ENCODE data around the gene USP46.

The USP46 gene

DNA sequence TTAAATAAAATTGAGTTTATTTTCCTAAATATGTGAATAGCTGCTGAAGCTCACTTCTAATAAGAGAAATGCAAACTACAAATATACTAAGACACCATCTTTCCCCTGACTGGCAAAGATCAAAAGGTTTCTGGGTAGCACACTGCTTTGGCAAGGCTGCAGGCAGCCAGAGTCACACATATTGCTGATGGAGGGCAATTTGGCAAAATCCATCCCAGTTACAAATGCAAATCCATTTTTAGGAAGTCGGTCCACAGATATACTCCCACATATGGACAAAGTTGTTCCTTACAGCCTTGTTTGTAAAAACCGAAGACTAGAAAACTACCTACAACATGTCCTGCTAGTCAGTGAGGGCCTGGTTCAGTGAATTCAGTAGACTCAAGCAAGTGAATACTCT, 12.4 kb downstream of the USP46 start:
- H4K20me1 ChIP-seq, result peaks cover 0 to 63% (median 12%) of the 10 kb centered on the region in 11 experiments; a peak in 9 of 22 replicates
- no peak overlapping the region for H3K9ac ChIP-seq
- H3K36me3 ChIP-seq, result peaks cover 0 to 23% (median 11%) of the 10 kb centered on the region in 11 experiments; a peak in 14 of 22 replicates
- peaks cover 0 to 19% (median 14%) of the 10 kb centered on the region in 11 experiments; a peak in 11 of 22 replicates for H3K9me3 ChIP-seq (replicated peaks in 1 of 11)
- H3K4me1 ChIP-seq, result peaks cover 0 to 33% (median 0%) of the 10 kb centered on the region in 10 experiments; a peak in 6 of 20 replicates
- H3K27ac ChIP-seq, result no peak overlapping the region
- no peak overlapping the region for H3K4me3 ChIP-seq
- H3K4me2 ChIP-seq, result no peak overlapping the region
- TF ChIP-seq Cebpa-rat (IDR thresholded peaks at IDR 0.05), result no peak
- H3K27me3 ChIP-seq, result no peaks in the 10 kb centered on the region

DNA sequence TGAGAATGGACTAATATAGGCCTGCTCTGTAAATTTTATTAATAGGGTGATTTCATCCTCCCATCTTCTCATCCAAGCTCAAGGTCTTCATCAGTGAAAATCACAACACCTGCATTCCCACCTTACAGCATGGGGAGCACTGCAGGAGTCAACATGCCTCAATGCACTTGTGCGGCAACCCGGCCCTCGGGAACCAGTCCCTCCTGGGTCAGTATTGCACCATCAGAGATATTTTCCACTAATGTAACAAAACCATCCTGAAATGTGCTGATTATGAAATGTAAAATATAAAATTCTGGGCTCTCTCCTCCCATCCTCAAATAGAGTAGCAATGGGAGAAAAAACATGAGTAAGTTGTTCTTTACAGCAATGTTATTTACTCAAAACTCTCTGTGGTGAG, 13.0 kb downstream of the USP46 start:
- Histone ChIP-seq H4K20me1 (peaks cover 0 to 64% (median 12%) of the 10 kb centered on the region in 11 experiments; a peak in 9 of 22 replicates), H3K9ac (no peak overlapping the region), H3K36me3 (peaks cover 0 to 17% (median 11%) of the 10 kb centered on the region in 11 experiments; a peak in 14 of 22 replicates), H3K27ac (no peak overlapping the region), H3K4me1 (peaks cover 0 to 34% (median 0%) of the 10 kb centered on the region in 10 experiments; a peak in 6 of 20 replicates), H3K9me3 (replicated peaks in 1 of 11) (peaks cover 0 to 19% (median 11%) of the 10 kb centered on the region in 11 experiments; a peak in 10 of 22 replicates), H3K27me3 (no peaks in the 10 kb centered on the region), H3K4me2 (no peak overlapping the region), H3K4me3 (no peak overlapping the region)
- no peak for TF ChIP-seq Cebpa-rat (IDR thresholded peaks at IDR 0.05)

DNA sequence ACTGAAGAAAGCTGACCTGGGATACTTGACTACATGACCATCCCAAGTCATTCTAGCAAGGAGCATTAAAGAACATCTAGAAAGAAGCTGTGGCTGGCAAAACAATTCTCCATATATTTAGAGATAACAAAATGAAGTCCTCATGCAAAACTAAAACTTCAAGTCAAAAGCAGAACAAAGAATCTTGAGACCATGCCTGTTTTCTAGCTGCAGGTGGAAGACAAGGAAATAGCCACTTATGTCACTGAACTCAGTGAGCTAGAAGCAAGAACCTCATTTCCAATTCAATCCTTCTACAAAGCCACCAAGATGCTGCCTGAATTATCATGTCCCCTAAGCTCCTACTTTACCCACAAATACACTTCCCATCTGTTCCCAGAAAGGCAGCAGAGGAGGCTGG, 13.8 kb downstream of the USP46 start:
- peaks cover 0 to 18% (median 8%) of the 10 kb centered on the region in 11 experiments; a peak in 10 of 22 replicates for H3K9me3 ChIP-seq (replicated peaks in 1 of 11)
- H3K27ac ChIP-seq, result no peak overlapping the region
- no peak overlapping the region for H3K4me2 ChIP-seq
- no peak overlapping the region for H3K9ac ChIP-seq
- H3K27me3 ChIP-seq, result no peaks in the 10 kb centered on the region
- TF ChIP-seq Cebpa-rat (IDR thresholded peaks at IDR 0.05), result no peak
- no peak overlapping the region for H3K4me3 ChIP-seq
- H3K36me3 ChIP-seq, result peaks cover 0 to 11% (median 7%) of the 10 kb centered on the region in 11 experiments; a peak in 13 of 22 replicates
- H4K20me1 ChIP-seq, result peaks cover 0 to 68% (median 12%) of the 10 kb centered on the region in 11 experiments; a peak in 9 of 22 replicates
- peaks cover 0 to 34% (median 0%) of the 10 kb centered on the region in 10 experiments; a peak in 6 of 20 replicates for H3K4me1 ChIP-seq

DNA sequence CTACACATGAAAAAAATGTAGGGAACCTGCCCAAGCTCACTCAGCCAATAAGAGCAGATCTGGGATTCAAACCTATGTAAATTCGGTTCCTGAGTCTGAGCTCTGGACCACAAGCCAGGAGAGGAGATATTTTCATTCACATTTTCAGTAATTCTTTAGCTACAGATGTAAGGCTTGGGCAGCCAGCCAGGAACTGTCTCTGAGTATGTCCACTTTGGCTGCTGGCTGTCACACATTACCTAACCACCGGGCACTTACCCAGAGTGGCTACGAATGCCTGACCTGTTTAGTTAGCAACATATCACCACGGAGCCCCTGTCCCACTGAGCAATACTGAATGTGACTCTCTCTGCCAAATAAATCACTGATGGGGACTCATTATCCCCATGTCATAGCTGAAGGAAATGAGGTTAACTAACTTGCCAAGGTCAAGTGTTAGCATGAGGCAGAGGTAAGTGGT, 15.3 kb downstream of the USP46 start:
- H4K20me1 ChIP-seq, result peaks cover 0 to 73% (median 17%) of the 10 kb centered on the region in 11 experiments; a peak in 12 of 22 replicates
- H3K27me3 ChIP-seq, result no peaks in the 10 kb centered on the region
- H3K9ac ChIP-seq, result no peak overlapping the region
- H3K27ac ChIP-seq, result no peak overlapping the region
- no peak overlapping the region for H3K4me2 ChIP-seq
- TF ChIP-seq Cebpa-rat (IDR thresholded peaks at IDR 0.05), result no peak
- H3K4me1 ChIP-seq, result peaks cover 1 to 26% (median 4%) of the 10 kb centered on the region in 10 experiments; a peak in 15 of 20 replicates
- no peak overlapping the region for H3K4me3 ChIP-seq
- peaks cover 0 to 3% (median 0%) of the 10 kb centered on the region in 11 experiments; a peak in 2 of 22 replicates for H3K36me3 ChIP-seq
- peaks cover 0 to 13% (median 2%) of the 10 kb centered on the region in 11 experiments; a peak in 7 of 22 replicates for H3K9me3 ChIP-seq (replicated peaks in 1 of 11)

DNA sequence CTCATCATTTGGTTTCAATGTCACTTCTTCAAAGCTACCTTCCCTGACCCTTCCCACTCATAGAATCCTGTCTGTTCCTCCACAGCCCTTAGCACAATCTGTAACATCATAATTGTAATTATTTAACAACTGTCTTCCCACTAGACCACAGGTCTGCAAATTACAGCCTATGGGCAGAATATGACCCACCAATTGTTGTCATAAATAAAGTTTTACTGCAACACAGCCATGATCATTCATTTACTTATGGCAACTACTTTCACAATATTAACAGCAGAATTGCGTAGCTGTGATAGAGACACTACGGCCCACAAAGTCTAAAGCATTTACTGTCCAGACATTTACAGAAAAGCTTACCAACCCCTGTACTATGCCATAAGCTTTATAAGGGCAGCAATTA, 15.9 kb downstream of the USP46 start:
- Histone ChIP-seq H3K36me3 (0 out of 22 replicates have a peak, but pooled peaks cover 0 to 3% (median 0%) of the 10 kb centered on the region in 11 experiments), H3K4me3 (no peak overlapping the region), H3K4me2 (no peak overlapping the region), H3K9ac (no peak overlapping the region), H3K27ac (no peak overlapping the region), H4K20me1 (peaks cover 0 to 70% (median 17%) of the 10 kb centered on the region in 11 experiments; a peak in 13 of 22 replicates), H3K27me3 (no peaks in the 10 kb centered on the region), H3K9me3 (replicated peaks in 1 of 11) (peaks cover 0 to 13% (median 0%) of the 10 kb centered on the region in 11 experiments; a peak in 6 of 22 replicates), H3K4me1 (peaks cover 7 to 21% (median 9%) of the 10 kb centered on the region in 10 experiments; a peak in 18 of 20 replicates)
- no peak for TF ChIP-seq Cebpa-rat (IDR thresholded peaks at IDR 0.05)

DNA sequence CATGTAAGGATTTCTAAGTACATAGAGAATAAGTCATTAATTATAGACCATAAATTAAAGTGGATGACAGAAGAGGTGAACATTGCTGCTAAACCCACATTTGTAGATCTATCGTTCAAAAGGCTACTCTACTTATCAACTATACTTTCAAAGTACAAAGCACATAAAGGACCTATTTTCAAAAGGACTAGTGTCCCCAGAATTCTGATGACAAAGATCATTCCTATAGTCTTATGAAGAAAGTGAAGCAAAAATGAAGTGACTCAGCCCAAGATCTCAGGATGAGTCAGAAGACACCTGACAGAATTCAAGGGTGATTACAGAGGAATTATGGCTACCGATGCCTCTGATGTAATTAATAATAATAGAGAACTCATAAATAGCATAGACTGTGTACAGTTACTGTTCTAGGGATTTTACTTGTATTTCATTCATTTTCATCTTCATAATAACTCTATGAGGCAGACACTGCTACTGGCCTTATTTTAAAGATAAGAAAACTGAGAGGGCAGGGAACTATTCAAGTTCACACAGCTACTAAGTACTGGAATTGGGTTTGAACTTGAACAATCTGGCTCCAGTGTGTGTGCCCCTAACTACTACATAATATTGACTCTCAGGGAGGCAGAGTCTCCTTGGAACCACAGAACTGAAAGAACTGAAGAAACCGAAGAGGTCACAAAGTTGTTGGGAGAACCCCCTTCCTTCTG, 17.1 kb downstream of the USP46 start:
- H3K9ac ChIP-seq, result no peak overlapping the region
- no peak overlapping the region for H3K27ac ChIP-seq

DNA sequence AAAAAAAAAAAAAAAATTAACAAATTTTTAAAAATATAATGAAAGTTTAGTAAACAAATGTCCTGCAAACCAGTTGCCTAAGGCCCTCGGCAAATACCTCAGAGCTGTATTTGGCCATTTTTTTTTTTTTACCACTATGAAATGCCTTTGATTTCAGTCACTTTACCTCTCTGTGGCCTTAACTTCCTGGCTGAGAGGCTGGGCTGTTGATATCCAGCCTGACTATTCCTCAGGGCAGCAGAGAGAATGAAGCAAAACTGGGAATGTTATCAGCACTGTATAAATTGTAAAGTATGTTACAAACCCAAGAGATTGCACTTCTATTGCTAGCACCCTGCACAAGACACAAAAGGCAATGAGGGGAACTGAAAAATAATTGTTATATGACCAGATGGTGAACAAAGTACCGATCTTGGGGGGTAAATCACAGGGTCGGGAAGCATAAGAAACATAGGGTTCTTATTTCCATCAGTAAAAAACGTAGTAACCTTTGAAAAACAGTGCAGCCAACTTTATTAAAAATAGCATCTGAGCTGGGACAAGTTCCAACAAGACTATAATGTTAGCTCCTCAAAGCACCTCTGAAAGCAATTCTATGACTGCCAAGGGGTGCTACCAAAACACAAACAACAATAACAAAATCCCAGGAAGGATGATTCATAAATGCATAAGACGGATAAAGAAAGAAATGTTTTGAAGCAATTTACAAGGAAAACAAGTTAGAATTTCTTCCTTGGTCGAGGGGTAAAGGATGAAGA, 18.1 kb downstream of the USP46 start:
- H3K9ac ChIP-seq, result no peak overlapping the region
- peaks cover 0 to 64% (median 22%) of the 10 kb centered on the region in 11 experiments; a peak in 14 of 22 replicates for H4K20me1 ChIP-seq
- H3K4me2 ChIP-seq, result no peak overlapping the region
- no peak overlapping the region for H3K4me3 ChIP-seq
- TF ChIP-seq Cebpa-rat (IDR thresholded peaks at IDR 0.05), result no peak
- peaks cover 0 to 11% (median 0%) of the 10 kb centered on the region in 11 experiments; a peak in 1 of 22 replicates for H3K36me3 ChIP-seq
- H3K27ac ChIP-seq, result no peak overlapping the region
- H3K9me3 ChIP-seq (replicated peaks in 1 of 11), result peaks cover 0 to 13% (median 0%) of the 10 kb centered on the region in 11 experiments; a peak in 6 of 22 replicates
- H3K4me1 ChIP-seq, result peaks cover 7 to 18% (median 13%) of the 10 kb centered on the region in 10 experiments; a peak in 16 of 20 replicates
- no peaks in the 10 kb centered on the region for H3K27me3 ChIP-seq

More for the DNA sequence above, 17.1 kb downstream of the USP46 start:
- H3K9me3 ChIP-seq (replicated peaks in 1 of 11), result peaks cover 0 to 13% (median 0%) of the 10 kb centered on the region in 11 experiments; a peak in 6 of 22 replicates
- no peaks in the 10 kb centered on the region for H3K27me3 ChIP-seq
- H3K4me3 ChIP-seq, result no peak overlapping the region
- H4K20me1 ChIP-seq, result peaks cover 0 to 66% (median 21%) of the 10 kb centered on the region in 11 experiments; a peak in 14 of 22 replicates
- H3K4me2 ChIP-seq, result peak overlapping the region in 1 of 11 experiments; percentile 3; a peak in 1 of 22 replicates
- peaks cover 0 to 11% (median 0%) of the 10 kb centered on the region in 11 experiments; a peak in 1 of 22 replicates for H3K36me3 ChIP-seq
- peaks cover 7 to 19% (median 13%) of the 10 kb centered on the region in 10 experiments; a peak in 17 of 20 replicates for H3K4me1 ChIP-seq
- TF ChIP-seq Cebpa-rat (IDR thresholded peaks at IDR 0.05), result no peak

DNA sequence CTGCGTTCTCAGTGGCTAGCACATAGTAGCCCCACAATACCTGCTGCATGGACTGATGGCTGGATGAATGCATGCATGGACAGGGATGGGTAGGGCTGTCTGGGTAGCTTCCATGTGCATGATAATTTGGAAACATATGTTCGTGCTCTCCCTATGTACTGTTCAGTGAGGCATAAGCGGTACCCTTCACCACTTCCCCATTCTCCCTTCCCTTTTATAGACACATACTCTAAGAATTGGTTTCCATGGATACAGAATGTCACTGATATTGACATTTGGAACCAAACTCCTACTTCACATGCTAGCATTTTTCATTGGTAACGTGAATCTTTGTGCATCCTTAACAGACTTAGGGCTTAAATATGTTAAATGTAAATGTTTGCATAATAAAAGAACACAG, 20.4 kb downstream of the USP46 start:
- peaks cover 0 to 5% (median 0%) of the 10 kb centered on the region in 11 experiments; a peak in 2 of 22 replicates for H3K9me3 ChIP-seq (replicated peaks in 1 of 11)
- H3K36me3 ChIP-seq, result peaks cover 0 to 8% (median 0%) of the 10 kb centered on the region in 11 experiments; a peak in 1 of 22 replicates
- peak overlapping the region in 2 of 11 experiments; percentile 23; a peak in 1 of 22 replicates for H3K4me2 ChIP-seq
- H3K27me3 ChIP-seq, result no peaks in the 10 kb centered on the region
- H3K4me3 ChIP-seq, result no peak overlapping the region
- peak overlapping the region in 2 of 11 experiments; percentile 18 to 47; a peak in 2 of 22 replicates for H3K27ac ChIP-seq
- H4K20me1 ChIP-seq, result peaks cover 0 to 65% (median 17%) of the 10 kb centered on the region in 11 experiments; a peak in 14 of 22 replicates
- H3K9ac ChIP-seq, result no peak overlapping the region
- no peak for TF ChIP-seq Cebpa-rat (IDR thresholded peaks at IDR 0.05)
- peaks cover 7 to 19% (median 14%) of the 10 kb centered on the region in 10 experiments; a peak in 17 of 20 replicates for H3K4me1 ChIP-seq
